Measurements from ENCODE around the gene THSD7A. TPM values are rescaled to one million over a fixed set of nuclear protein-coding genes. Genes with fewer than 3 reads are reported as not detected.

Gene THSD7A
- total RNA-seq, 1 experiment from 2014 or later, result 5.9 TPM

- no peaks in the 10 kb centered on the region for H3K27me3 Mint-ChIP-seq (ENCODE audit: unreplicated experiment)
- no peak for TF ChIP-seq CTCF (IDR thresholded peaks at IDR 0.05; ENCODE audit: unreplicated experiment)
- no peak overlapping the region for H3K27ac Mint-ChIP-seq (ENCODE audit: unreplicated experiment)
- no peak overlapping the region for H3K4me3 Mint-ChIP-seq (ENCODE audit: low read depth, unreplicated experiment)
- CTCF ChIA-PET, result no interaction called here
- H3K36me3 Mint-ChIP-seq (ENCODE audit: insufficient read depth, unreplicated experiment), result no peaks in the 10 kb centered on the region
- no peaks in the 10 kb centered on the region for H3K9me3 Mint-ChIP-seq (ENCODE audit: low read depth, unreplicated experiment)
- no peaks in the 10 kb centered on the region for H3K4me1 Mint-ChIP-seq (ENCODE audit: low read depth, unreplicated experiment)
- BruUV-seq (replicated peaks), result no TSS peak
- intact Hi-C loops (cut with micrococcal nuclease; ENCODE audit: unreplicated experiment), result no loop called here
- DNase-seq, result no peak
Measured at GRCh38 chr7:11592699-11593098, 239.3 kb downstream of the THSD7A start.

DNA sequence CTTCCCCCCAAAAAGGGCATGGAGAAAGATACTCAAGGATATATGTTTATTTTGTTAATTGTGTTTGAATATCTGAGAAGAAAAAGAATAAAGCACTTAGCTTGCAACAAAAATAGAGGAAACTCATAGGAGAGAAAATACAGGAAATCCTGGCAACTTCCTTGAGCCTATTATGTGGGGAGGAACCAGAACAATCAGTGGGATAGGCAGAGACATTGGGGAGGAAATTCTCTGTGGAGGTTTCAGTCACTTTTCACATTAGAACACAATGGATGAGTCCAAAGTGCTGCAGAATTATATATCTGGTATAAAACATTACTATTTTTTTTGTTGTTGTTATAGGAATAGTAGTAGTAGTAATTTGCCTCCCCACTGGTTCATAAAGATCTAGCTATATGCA lies 240.1 kb downstream of the THSD7A start:
- no peak overlapping the region for H3K4me3 Mint-ChIP-seq (ENCODE audit: low read depth, unreplicated experiment)
- DNase-seq, result no peak
- no TSS peak for BruUV-seq (replicated peaks)
- intact Hi-C loops (cut with micrococcal nuclease; ENCODE audit: unreplicated experiment), result no loop called here
- CTCF ChIA-PET, result no interaction called here
- no peaks in the 10 kb centered on the region for H3K27me3 Mint-ChIP-seq (ENCODE audit: unreplicated experiment)
- no peaks in the 10 kb centered on the region for H3K9me3 Mint-ChIP-seq (ENCODE audit: low read depth, unreplicated experiment)
- H3K4me1 Mint-ChIP-seq (ENCODE audit: low read depth, unreplicated experiment), result no peaks in the 10 kb centered on the region
- TF ChIP-seq CTCF (IDR thresholded peaks at IDR 0.05; ENCODE audit: unreplicated experiment), result no peak
- H3K27ac Mint-ChIP-seq (ENCODE audit: unreplicated experiment), result no peak overlapping the region
- no peaks in the 10 kb centered on the region for H3K36me3 Mint-ChIP-seq (ENCODE audit: insufficient read depth, unreplicated experiment)

DNA sequence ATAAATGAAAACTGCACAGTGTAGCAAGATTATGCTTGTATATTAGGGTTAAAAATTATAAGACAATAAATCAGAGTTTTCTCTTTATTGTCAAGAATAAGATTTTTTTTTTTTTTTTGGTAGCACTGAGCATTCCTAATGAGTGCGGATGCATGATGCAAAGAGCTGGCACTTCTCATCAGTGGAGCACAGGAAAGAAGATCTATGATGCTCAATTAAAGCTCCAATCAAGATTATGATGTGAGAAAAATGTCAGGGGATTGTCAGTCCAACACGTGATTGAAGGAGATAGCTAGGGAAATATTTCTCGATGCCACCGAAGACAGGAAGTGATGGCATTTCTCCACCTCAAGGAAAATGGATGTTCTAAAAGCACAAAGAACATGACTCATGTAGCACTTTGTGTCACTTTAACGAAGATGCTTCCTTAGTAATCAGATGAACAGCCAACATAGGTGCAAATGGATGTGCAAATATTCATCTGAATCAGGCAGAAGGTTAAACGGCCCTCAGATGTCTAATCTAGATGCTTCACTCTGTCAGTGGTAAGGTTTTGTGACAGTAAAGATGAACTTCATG lies 240.9 kb downstream of the THSD7A start:
- Mint-ChIP-seq H3K4me3 (ENCODE audit: low read depth, unreplicated experiment) (no peak overlapping the region), H3K36me3 (ENCODE audit: insufficient read depth, unreplicated experiment) (no peaks in the 10 kb centered on the region), H3K27ac (ENCODE audit: unreplicated experiment) (no peak overlapping the region), H3K9me3 (ENCODE audit: low read depth, unreplicated experiment) (no peaks in the 10 kb centered on the region), H3K27me3 (ENCODE audit: unreplicated experiment) (no peaks in the 10 kb centered on the region), H3K4me1 (ENCODE audit: low read depth, unreplicated experiment) (no peaks in the 10 kb centered on the region)
- TF ChIP-seq CTCF (IDR thresholded peaks at IDR 0.05; ENCODE audit: unreplicated experiment), result no peak
- no peak for DNase-seq
- no TSS peak for BruUV-seq (replicated peaks)
- CTCF ChIA-PET, result interaction anchor here (0.7 kb wide), 1 partner anchor 956 kb away, joined by 4 read pairs; no protein-coding TSS in a partner anchor
- intact Hi-C loops (cut with micrococcal nuclease; ENCODE audit: unreplicated experiment), result no loop called here

- no peaks in the 10 kb centered on the region for H3K36me3 Mint-ChIP-seq (ENCODE audit: insufficient read depth, unreplicated experiment)
- DNase-seq, result no peak
- H3K4me3 Mint-ChIP-seq (ENCODE audit: low read depth, unreplicated experiment), result no peak overlapping the region
- H3K27me3 Mint-ChIP-seq (ENCODE audit: unreplicated experiment), result no peaks in the 10 kb centered on the region
- H3K4me1 Mint-ChIP-seq (ENCODE audit: low read depth, unreplicated experiment), result no peaks in the 10 kb centered on the region
- no peaks in the 10 kb centered on the region for H3K9me3 Mint-ChIP-seq (ENCODE audit: low read depth, unreplicated experiment)
- no peak for TF ChIP-seq CTCF (IDR thresholded peaks at IDR 0.05; ENCODE audit: unreplicated experiment)
- no TSS peak for BruUV-seq (replicated peaks)
- intact Hi-C loops (cut with micrococcal nuclease; ENCODE audit: unreplicated experiment), result no loop called here
- no peak overlapping the region for H3K27ac Mint-ChIP-seq (ENCODE audit: unreplicated experiment)
- CTCF ChIA-PET, result no interaction called here
Measured at GRCh38 chr7:11589251-11589650, 242.7 kb downstream of the THSD7A start.

Measured in Calu3 (cell line).